H9 (cell line): ENCODE data around the gene SOD1. TPM values are rescaled to one million over a fixed set of nuclear protein-coding genes. Genes with fewer than 3 reads are reported as not detected.

Experiments
- DNase-seq: peaks from one replicate; pipeline ENCODE4 v3.0.0-alpha.2; 2017
- H2AFZ ChIP-seq: one replicate; pipeline ENCODE4 v1.6.1; 2013; ENCODE audit warnings: mild to moderate bottlenecking, low read length, control low read depth, moderate library complexity
- H2AK5ac ChIP-seq: 2 replicates; pipeline ENCODE4 v1.6.1; 2013; ENCODE audit warnings: low read length, control low read depth, mixed read lengths; ENCODE audit not compliant: insufficient read length
- H2BK120ac ChIP-seq: one replicate; pipeline ENCODE4 v1.6.1; 2013; ENCODE audit warnings: low read depth, mild to moderate bottlenecking, low read length, control low read depth, inconsistent platforms; ENCODE audit not compliant: poor library complexity, severe bottlenecking
- H2BK12ac ChIP-seq: 2 replicates; pipeline ENCODE4 v1.6.1; 2013; ENCODE audit warnings: low read length, control low read depth, mixed read lengths, low read depth; ENCODE audit not compliant: insufficient read length
- H2BK15ac ChIP-seq: 2 replicates; pipeline ENCODE4 v1.6.1; 2013; ENCODE audit warnings: low read depth, low read length, control low read depth
- H2BK20ac ChIP-seq: one replicate; pipeline ENCODE4 v1.6.1; 2013; ENCODE audit warnings: low read depth, mild to moderate bottlenecking, low read length, control low read depth, inconsistent platforms; ENCODE audit not compliant: poor library complexity, severe bottlenecking
- H2BK5ac ChIP-seq: 2 replicates; pipeline ENCODE4 v1.6.1; 2013; ENCODE audit warnings: low read length, control low read depth, mixed read lengths; ENCODE audit not compliant: insufficient read length
- H3K14ac ChIP-seq: 2 replicates; pipeline ENCODE4 v1.6.1; 2013; ENCODE audit warnings: low read length, control low read depth; ENCODE audit not compliant: insufficient read depth
- H3K18ac ChIP-seq: 2 replicates; pipeline ENCODE4 v1.6.1; 2013; ENCODE audit warnings: low read depth, mild to moderate bottlenecking, mixed read lengths, low read length, control low read depth; ENCODE audit not compliant: insufficient read length
- H3K23ac ChIP-seq: 2 replicates; pipeline ENCODE4 v1.6.1; 2013; ENCODE audit warnings: low read length, control low read depth, mixed read lengths, low read depth; ENCODE audit not compliant: insufficient read length
- H3K23me2 ChIP-seq: 2 replicates; pipeline ENCODE4 v1.6.1; 2013; ENCODE audit warnings: low read depth, mild to moderate bottlenecking, mixed read lengths, low read length, control low read depth; ENCODE audit not compliant: insufficient read length, poor library complexity, severe bottlenecking
- H3K27ac ChIP-seq: 2 replicates; pipeline ENCODE4 v1.5.1; 2013; ENCODE audit warnings: low read length, control low read depth, mixed read lengths, low read depth; ENCODE audit not compliant: insufficient read length
- H3K27me3 ChIP-seq: 2 replicates; pipeline ENCODE4 v1.6.1; 2013; ENCODE audit warnings: low read length, control low read depth, inconsistent platforms; ENCODE audit not compliant: insufficient read depth
- H3K4ac ChIP-seq: 2 replicates; pipeline ENCODE4 v1.6.1; 2013; ENCODE audit warnings: low read depth, mild to moderate bottlenecking, control low read depth, inconsistent platforms, low read length, moderate library complexity
- H3K4me1 ChIP-seq: 2 replicates; pipeline ENCODE4 v1.6.1; 2013; ENCODE audit warnings: low read length, control low read depth, inconsistent platforms; ENCODE audit not compliant: insufficient read depth
- H3K4me2 ChIP-seq: 2 replicates; pipeline ENCODE4 v1.6.1; 2013; ENCODE audit warnings: low read length, control low read depth, mixed read lengths; ENCODE audit not compliant: insufficient read length, insufficient read depth
- H3K56ac ChIP-seq: 2 replicates; pipeline ENCODE4 v1.6.1; 2013; ENCODE audit warnings: low read depth, mild to moderate bottlenecking, mixed read lengths, low read length, control low read depth; ENCODE audit not compliant: insufficient read length
- H3K79me1 ChIP-seq: 2 replicates; pipeline ENCODE4 v1.6.1; 2013; ENCODE audit warnings: low read depth, mild to moderate bottlenecking, moderate library complexity, low read length, control low read depth, inconsistent platforms; ENCODE audit not compliant: insufficient read depth, poor library complexity, severe bottlenecking
- H3K79me2 ChIP-seq: 2 replicates; pipeline ENCODE4 v1.6.1; 2013; ENCODE audit warnings: low read length, control low read depth, inconsistent platforms; ENCODE audit not compliant: insufficient read depth
- H3K9ac ChIP-seq: 2 replicates; pipeline ENCODE4 v1.6.1; 2013; ENCODE audit warnings: low read length, control low read depth, mixed read lengths; ENCODE audit not compliant: insufficient read length; ENCODE audit errors: extremely low read depth
- H3K9me3 ChIP-seq: one replicate; pipeline ENCODE4 v1.6.1; 2013; ENCODE audit warnings: low read depth, low read length, inconsistent platforms; ENCODE audit not compliant: control insufficient read depth
- H3T11ph ChIP-seq: one replicate; pipeline ENCODE4 v1.6.1; 2013; ENCODE audit warnings: mild to moderate bottlenecking, low read length, control low read depth, inconsistent platforms
- H4K20me1 ChIP-seq: one replicate; pipeline ENCODE4 v1.6.1; 2013; ENCODE audit not compliant: control insufficient read depth, insufficient read length, insufficient read depth
- H4K5ac ChIP-seq: 2 replicates; pipeline ENCODE4 v1.6.1; 2013; ENCODE audit warnings: low read depth, mild to moderate bottlenecking, mixed read lengths, low read length, control low read depth; ENCODE audit not compliant: insufficient read length
- H4K8ac ChIP-seq: replicated peaks from 2 replicates; pipeline ENCODE4 v1.6.1; 2013; ENCODE audit warnings: low read length, control low read depth, mixed read lengths, low read depth; ENCODE audit not compliant: insufficient read length
- H4K91ac ChIP-seq: 2 replicates; pipeline ENCODE4 v1.6.1; 2013; ENCODE audit warnings: low read depth, mild to moderate bottlenecking, moderate library complexity, mixed read lengths, low read length, control low read depth; ENCODE audit not compliant: insufficient read length
- H3K27ac Mint-ChIP-seq, 3 experiments: 2 replicates in 2 of 3; 3 replicates in 1 of 3; pipeline ENCODE4 v1.8.0; 2020 to 2021; ENCODE audit warnings: mixed read lengths in 3 of 3, mild to moderate bottlenecking in 1 of 3, moderate library complexity in 1 of 3
- H3K27me3 Mint-ChIP-seq: 2 replicates; pipeline ENCODE4 v1.8.0; 2021; ENCODE audit warnings: low read depth, mild to moderate bottlenecking, moderate library complexity, mixed read lengths
- H3K36me3 Mint-ChIP-seq, 3 experiments: 2 replicates in 2 of 3; 3 replicates in 1 of 3; pipeline ENCODE4 v1.8.0; 2020 to 2021; ENCODE audit warnings: low read depth in 3 of 3, mixed read lengths in 3 of 3; ENCODE audit not compliant: insufficient read depth in 1 of 3
- H3K4me1 Mint-ChIP-seq, 2 experiments: 2 replicates each; pipeline ENCODE4 v1.8.0; 2020; ENCODE audit warnings: mixed read lengths in 2 of 2
- H3K4me3 Mint-ChIP-seq, 2 experiments: 2 replicates in 1 of 2; 3 replicates in 1 of 2; pipeline ENCODE4 v1.8.0; 2020 to 2021; ENCODE audit warnings: mild to moderate bottlenecking in 2 of 2, mixed read lengths in 2 of 2, moderate library complexity in 1 of 2
- H3K9me3 Mint-ChIP-seq, 2 experiments: 2 replicates in 1 of 2; 3 replicates in 1 of 2; pipeline ENCODE4 v1.8.0; 2020; ENCODE audit warnings: mild to moderate bottlenecking in 2 of 2, mixed read lengths in 2 of 2, moderate library complexity in 1 of 2
- WGBS: extraction: QIAGEN DNeasy Blood & Tissue Kit; methylation state at CpG from one replicate; pipeline ENCODE4 v1.1.7; 2013; ENCODE audit warnings: missing lambda C conversion rate, low lambda C conversion rate, mixed read lengths; ENCODE audit not compliant: insufficient read length; ENCODE audit errors: extremely low coverage; 5-methylcytosine and 5-hydroxymethylcytosine counted together
- total RNA-seq: library from RNA; stranded (reverse); gene quantifications from 2 replicates; pipeline ENCODE4 v1.2.1, GENCODE V29; 2021
- TF ChIP-seq, protein P1 (sequence below): fragments of 200-600 bp; sonication (generic); conservative IDR thresholded peaks from 3 replicates; pipeline ENCODE4 v1.8.0; 2021; ENCODE audit warnings: antibody characterized with exemption, mild to moderate bottlenecking

SOD1 gene
- total RNA-seq, 1 experiment from 2014 or later, result 201 TPM

DNA sequence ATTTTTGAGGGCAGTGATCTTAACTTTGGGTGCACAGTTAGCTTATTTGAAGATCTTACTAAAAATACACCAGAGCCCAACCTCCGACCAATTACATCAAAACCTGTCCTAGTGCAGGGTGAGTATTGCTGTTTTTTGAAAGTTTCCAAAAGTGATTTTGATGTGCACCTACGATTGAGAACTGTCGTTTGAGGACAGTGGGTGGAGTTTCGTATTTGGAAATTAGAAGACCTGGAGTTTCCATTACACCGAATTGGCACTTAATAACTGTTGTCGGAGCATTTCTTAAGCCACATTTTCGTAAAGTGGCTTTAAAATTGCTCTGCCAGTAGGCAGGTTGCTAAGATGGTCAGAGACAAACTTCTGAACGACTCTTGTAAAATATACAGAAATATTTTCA is 1.1 kb downstream of the SOD1 start:
- TF ChIP-seq, protein P1, sequence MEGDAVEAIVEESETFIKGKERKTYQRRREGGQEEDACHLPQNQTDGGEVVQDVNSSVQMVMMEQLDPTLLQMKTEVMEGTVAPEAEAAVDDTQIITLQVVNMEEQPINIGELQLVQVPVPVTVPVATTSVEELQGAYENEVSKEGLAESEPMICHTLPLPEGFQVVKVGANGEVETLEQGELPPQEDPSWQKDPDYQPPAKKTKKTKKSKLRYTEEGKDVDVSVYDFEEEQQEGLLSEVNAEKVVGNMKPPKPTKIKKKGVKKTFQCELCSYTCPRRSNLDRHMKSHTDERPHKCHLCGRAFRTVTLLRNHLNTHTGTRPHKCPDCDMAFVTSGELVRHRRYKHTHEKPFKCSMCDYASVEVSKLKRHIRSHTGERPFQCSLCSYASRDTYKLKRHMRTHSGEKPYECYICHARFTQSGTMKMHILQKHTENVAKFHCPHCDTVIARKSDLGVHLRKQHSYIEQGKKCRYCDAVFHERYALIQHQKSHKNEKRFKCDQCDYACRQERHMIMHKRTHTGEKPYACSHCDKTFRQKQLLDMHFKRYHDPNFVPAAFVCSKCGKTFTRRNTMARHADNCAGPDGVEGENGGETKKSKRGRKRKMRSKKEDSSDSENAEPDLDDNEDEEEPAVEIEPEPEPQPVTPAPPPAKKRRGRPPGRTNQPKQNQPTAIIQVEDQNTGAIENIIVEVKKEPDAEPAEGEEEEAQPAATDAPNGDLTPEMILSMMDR, result no peak
- Histone ChIP-seq H2BK12ac (no peak overlapping the region), H3K4ac (no peak overlapping the region), H4K91ac (no peak overlapping the region), H3K79me1 (peaks cover 4% of the 10 kb centered on the region), H4K20me1 (no peaks in the 10 kb centered on the region), H3K27ac (no peak overlapping the region), H3K23me2 (peaks cover 4% of the 10 kb centered on the region), H3K4me1 (no peaks in the 10 kb centered on the region), H2BK5ac (no peak overlapping the region), H3K79me2 (peaks cover 16% of the 10 kb centered on the region; the same call in 1 of the 2 replicates), H4K5ac (no peak overlapping the region), H3K4me2 (peak overlapping the region; percentile 79), H3K56ac (no peak overlapping the region), H2BK120ac (no peak overlapping the region), H2BK15ac (no peak overlapping the region), H3K9me3 (no peaks in the 10 kb centered on the region), H3K9ac (peak overlapping the region; percentile 51), H2AFZ (no peak overlapping the region), H2AK5ac (no peak overlapping the region), H3T11ph (no peak overlapping the region), H4K8ac (no peak overlapping the region), H3K18ac (no peak overlapping the region), H3K14ac (no peak overlapping the region), H2BK20ac (no peak overlapping the region), H3K23ac (no peak overlapping the region), H3K27me3 (no peaks in the 10 kb centered on the region)
- Mint-ChIP-seq H3K27ac (peak overlapping the region in 1 of 3 experiments; percentile 81; a peak in 1 of 7 replicates), H3K9me3 (0 out of 5 replicates have a peak, but pooled peaks cover 0 to 1% of the 10 kb centered on the region in 2 experiments), H3K4me1 (peaks cover 34 to 35% of the 10 kb centered on the region in 2 experiments), H3K36me3 (peaks cover 29 to 35% (median 33%) of the 10 kb centered on the region in 3 experiments), H3K27me3 (0 out of 2 replicates have a peak, but pooled peaks cover under 1% of the 10 kb centered on the region), H3K4me3 (peak overlapping the region; percentile 90 to 93)
- DNase-seq, result no peak
- no CpG with 5 or more reads among the region's 8 CpGs for WGBS
